Right atrium auricular region (tissue), 2 donors: ENCODE data around the gene SLX4IP. TPM values are rescaled to one million over a fixed set of nuclear protein-coding genes. Genes with fewer than 3 reads are reported as not detected.
A peak's percentile ranks its signal among the peaks of the same experiment; 100 is the strongest.
"Not testable (repeated sequence)": the region's sequence is repeated elsewhere in the genome, so short reads cannot be mapped to it uniquely, and the experiment has no call there.

Source experiments
- DNase-seq: peaks from one replicate; pipeline ENCODE4 v3.0.0-alpha.2; 2019; ENCODE audit warnings: low spot score
- H3K27ac ChIP-seq, 2 donors: fragments of 200-600 bp; sonication (generic); 1 replicate in 1 of 2; 2 replicates in 1 of 2; pipeline ENCODE4 v1.5.1; 2016 to 2019
- H3K27me3 ChIP-seq, 2 donors: fragments of 200-600 bp; sonication (generic); one replicate each; pipeline versions ENCODE4 v1.5.1 to v1.6.0; 2017 to 2019
- H3K36me3 ChIP-seq: fragments of 200-600 bp; sonication (generic); one replicate; pipeline ENCODE4 v1.5.1; 2016
- H3K4me1 ChIP-seq, 2 donors: fragments of 200-600 bp; sonication (generic); one replicate each; pipeline versions ENCODE4 v1.5.1 to v1.6.0; 2017 to 2019
- H3K4me3 ChIP-seq, 2 donors: fragments of 200-600 bp; sonication (generic); 1 replicate in 1 of 2; 2 replicates in 1 of 2; pipeline ENCODE4 v1.5.1; 2017 to 2019; ENCODE audit warnings: mild to moderate bottlenecking in 1 of 2, moderate library complexity in 1 of 2
- H3K9me3 ChIP-seq, 2 donors: fragments of 200-600 bp; sonication (generic); one replicate each; pipeline ENCODE4 v1.5.1; 2019
- total RNA-seq, 2 donors: library from RNA; depleted of rRNA; stranded (reverse); fragments of >200 nt; gene quantifications; one replicate each; pipeline ENCODE4 v1.1.0, GENCODE V29; 2016
- TF ChIP-seq, protein P1 (sequence below), 2 donors: fragments of 200-600 bp; sonication (generic); IDR thresholded peaks; one replicate each; pipeline ENCODE4 v1.5.1; 2019; ENCODE audit warnings: antibody characterized with exemption in 2 of 2

The SLX4IP gene
- total RNA-seq, 2 donors from 2014 or later = 1.1 to 2.0 TPM

DNA sequence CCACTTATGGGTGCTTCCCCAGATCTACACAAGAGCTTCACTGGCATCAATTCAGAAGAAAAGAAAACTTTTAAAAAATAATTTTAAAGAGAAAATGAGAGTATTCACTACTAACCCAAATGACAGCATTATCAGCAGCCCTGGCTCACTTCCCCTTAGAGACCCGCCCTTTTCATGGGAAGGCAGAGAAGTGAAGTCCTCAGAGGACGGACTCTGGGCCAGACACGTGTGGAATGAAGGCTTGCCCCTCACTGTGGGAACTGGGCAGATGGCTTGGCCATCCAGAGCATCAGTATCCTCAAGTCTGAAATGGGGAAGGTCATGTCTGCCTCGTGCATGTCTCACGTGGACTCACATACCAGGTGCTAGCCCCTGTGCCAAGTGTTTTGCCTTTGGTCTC, 175.1 kb downstream of the SLX4IP start:
- Histone ChIP-seq H3K4me1 (peaks cover 0 to 17% of the 10 kb centered on the region in 2 donors), H3K27me3 (no peaks in the 10 kb centered on the region), H3K27ac (peak overlapping the region; percentile 72 to 78), H3K9me3 (no peaks in the 10 kb centered on the region), H3K4me3 (no peak overlapping the region), H3K36me3 (no peaks in the 10 kb centered on the region)
- no peak for DNase-seq
- TF ChIP-seq, protein P1, sequence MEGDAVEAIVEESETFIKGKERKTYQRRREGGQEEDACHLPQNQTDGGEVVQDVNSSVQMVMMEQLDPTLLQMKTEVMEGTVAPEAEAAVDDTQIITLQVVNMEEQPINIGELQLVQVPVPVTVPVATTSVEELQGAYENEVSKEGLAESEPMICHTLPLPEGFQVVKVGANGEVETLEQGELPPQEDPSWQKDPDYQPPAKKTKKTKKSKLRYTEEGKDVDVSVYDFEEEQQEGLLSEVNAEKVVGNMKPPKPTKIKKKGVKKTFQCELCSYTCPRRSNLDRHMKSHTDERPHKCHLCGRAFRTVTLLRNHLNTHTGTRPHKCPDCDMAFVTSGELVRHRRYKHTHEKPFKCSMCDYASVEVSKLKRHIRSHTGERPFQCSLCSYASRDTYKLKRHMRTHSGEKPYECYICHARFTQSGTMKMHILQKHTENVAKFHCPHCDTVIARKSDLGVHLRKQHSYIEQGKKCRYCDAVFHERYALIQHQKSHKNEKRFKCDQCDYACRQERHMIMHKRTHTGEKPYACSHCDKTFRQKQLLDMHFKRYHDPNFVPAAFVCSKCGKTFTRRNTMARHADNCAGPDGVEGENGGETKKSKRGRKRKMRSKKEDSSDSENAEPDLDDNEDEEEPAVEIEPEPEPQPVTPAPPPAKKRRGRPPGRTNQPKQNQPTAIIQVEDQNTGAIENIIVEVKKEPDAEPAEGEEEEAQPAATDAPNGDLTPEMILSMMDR (IDR thresholded peaks at IDR 0.05) = no peak

DNA sequence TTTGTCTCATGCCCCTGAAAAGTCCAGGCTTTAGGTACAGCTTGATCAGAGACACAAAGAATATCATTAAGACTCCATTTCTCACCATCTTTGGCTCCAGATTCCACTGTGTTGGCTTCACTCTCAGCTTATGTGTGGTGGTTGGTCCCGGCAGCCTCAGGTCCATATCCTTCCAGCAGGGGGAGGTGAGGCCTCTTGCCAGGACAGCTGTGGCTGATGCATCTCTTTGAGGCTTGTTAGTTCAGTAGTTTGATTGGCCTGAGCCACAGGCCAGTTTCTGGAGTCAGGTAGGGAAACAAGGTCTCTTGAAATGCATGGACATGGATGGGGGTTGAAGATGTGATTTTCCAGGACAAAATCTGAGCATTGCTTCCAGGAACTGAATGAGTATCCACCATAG, 176.3 kb downstream of the SLX4IP start:
- Histone ChIP-seq H3K27ac (no peak overlapping the region), H3K4me1 (peaks cover 0 to 17% of the 10 kb centered on the region in 2 donors), H3K36me3 (no peaks in the 10 kb centered on the region), H3K9me3 (no peaks in the 10 kb centered on the region), H3K27me3 (no peaks in the 10 kb centered on the region), H3K4me3 (no peak overlapping the region)
- TF ChIP-seq, protein P1 (IDR thresholded peaks at IDR 0.05) = peak; percentile 38 to 67
- no peak for DNase-seq

DNA sequence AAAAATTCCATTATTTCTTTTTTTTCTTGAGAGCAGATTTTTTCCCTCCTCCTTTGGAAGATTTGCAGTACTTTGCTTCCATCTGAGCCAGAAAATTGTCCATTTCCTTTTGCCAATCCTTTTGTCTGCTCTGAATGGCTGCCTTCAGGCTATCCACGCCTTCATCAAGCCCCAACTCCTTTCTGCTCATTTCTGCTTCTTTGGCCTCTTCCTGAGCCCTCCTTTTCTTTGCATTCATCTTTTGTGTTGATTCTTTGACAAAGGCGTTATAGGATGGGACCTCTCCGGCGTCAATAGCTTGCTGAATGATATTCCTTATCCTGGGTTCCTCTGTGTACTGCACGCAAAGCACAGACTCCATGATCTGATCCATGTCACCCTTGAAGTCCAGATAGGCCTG, 178.3 kb downstream of the SLX4IP start:
- not testable (repeated sequence) for H3K36me3 ChIP-seq, H3K27ac ChIP-seq, DNase-seq, H3K4me3 ChIP-seq, H3K9me3 ChIP-seq, H3K27me3 ChIP-seq
- H3K4me1 ChIP-seq = peaks cover 0 to 17% of the 10 kb centered on the region in 2 donors

DNA sequence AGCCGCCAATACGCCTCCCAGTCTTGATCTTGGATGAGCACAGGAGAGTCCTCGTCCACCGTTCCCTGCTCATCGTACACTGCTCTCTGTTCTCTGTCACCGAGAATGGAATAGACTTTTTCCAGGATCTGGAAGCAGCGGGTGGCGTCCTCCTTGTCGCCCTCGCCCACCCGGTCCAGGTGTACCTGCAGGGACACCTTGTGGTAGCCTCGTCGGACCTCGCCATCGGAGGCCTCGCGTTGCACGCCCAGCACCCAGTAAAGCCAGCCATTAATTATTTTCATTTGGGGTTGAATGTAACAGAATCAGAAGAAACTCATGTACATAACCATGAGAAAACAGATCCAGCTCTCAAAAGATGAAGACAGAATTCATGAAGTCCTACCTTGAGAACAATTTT, 178.8 kb downstream of the SLX4IP start:
- H3K4me1 ChIP-seq = peaks cover 0 to 16% of the 10 kb centered on the region in 2 donors
- DNase-seq = no peak
- H3K27ac ChIP-seq = no peak overlapping the region
- no peak overlapping the region for H3K4me3 ChIP-seq
- H3K36me3 ChIP-seq = no peaks in the 10 kb centered on the region
- no peaks in the 10 kb centered on the region for H3K27me3 ChIP-seq
- H3K9me3 ChIP-seq = no peaks in the 10 kb centered on the region
- TF ChIP-seq, protein P1 (IDR thresholded peaks at IDR 0.05) = no peak

DNA sequence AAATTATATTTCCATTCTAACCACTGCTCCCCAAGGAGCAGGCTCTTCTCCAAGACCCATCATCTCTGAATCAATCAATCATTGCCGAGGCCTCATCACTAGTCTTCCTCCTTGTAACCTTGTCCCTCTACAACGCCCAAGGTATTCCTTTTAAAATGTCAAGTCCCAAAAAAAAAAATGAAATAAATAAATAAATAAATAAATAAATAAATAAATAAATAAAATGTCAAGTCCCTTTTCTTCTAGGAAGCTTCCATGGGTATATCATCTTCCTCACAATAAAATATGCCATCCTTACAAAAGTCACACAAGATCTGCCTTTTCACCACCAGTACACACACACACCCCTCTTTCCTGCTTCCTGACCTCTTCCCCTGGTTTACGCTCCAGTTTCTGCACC, 181.1 kb downstream of the SLX4IP start:
- DNase-seq = no peak
- Histone ChIP-seq H3K27ac (no peak overlapping the region), H3K9me3 (no peaks in the 10 kb centered on the region), H3K4me1 (peaks cover 0 to 18% of the 10 kb centered on the region in 2 donors), H3K36me3 (no peaks in the 10 kb centered on the region), H3K27me3 (no peaks in the 10 kb centered on the region), H3K4me3 (no peak overlapping the region)
- TF ChIP-seq, protein P1 (IDR thresholded peaks at IDR 0.05) = no peak

DNA sequence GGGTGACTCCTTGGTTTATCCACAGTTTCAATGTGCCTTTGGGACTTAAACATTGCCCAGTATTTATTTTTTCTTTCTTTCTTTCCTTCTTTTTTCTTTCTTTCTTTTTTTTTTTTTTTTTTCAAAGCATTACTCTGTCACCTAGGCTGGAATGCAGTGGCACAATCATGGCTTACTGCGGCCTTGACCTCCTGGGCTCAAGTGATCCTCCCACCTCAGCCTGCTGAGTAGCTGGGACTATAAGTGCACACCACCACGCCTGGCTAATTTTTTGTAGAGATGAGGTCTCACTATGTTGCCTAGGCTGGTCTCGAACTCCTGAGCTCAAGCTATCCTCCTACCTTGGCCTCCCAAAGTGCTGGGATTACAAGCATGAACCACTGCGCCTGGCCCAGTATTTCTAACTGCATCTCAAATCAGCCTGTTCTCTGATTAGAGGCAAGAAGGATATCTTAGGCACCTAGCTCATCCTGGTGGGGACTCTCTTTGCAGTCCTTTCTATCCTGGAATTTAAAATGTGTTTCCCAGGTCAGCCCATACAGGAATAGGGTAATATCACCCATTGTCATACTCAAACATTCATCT, 182.5 kb downstream of the SLX4IP start:
- H3K9me3 ChIP-seq, DNase-seq, H3K27ac ChIP-seq: not testable (repeated sequence)

DNA sequence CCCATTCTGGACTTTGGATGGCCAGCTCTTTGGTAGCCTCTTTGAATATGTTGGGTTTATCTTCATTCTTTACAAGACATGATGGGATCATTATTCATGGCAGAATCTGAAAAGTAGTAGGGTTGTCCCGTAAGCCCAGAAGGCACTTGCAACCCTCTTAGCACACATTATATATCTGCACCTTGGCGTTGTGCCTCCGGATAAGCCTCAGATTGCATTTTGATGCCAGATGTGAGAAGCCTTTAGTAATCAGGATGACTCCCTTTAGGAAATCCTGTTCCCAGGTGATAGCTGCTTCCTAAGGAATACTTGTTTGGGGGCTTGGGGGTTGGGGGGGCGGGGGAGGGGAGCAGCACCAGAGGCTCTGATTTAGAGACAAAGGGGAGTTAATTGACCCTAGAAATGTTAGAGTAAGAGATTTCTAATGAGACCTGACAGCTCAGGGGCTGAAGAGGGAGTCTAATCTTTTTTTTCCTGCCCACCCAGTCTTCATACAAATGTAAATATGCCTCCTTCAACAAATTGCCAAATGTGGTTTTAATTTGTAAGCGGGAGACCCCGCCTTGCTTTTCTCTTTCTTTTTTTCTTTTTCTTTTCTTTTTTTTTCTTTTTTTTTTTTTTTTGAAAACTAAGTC, 183.6 kb downstream of the SLX4IP start:
- TF ChIP-seq, protein P1 (IDR thresholded peaks at IDR 0.05) = no peak
- Histone ChIP-seq H3K4me3 (no peak overlapping the region), H3K9me3 (no peaks in the 10 kb centered on the region), H3K27me3 (no peaks in the 10 kb centered on the region), H3K4me1 (peaks cover 0 to 24% of the 10 kb centered on the region in 2 donors), H3K27ac (no peak overlapping the region), H3K36me3 (no peaks in the 10 kb centered on the region)
- DNase-seq = no peak

More for the DNA sequence above, 182.5 kb downstream of the SLX4IP start:
- H3K36me3 ChIP-seq, H3K27me3 ChIP-seq, H3K4me3 ChIP-seq: not testable (repeated sequence)
- peaks cover 0 to 24% of the 10 kb centered on the region in 2 donors for H3K4me1 ChIP-seq
